Measurements from ENCODE around the gene SYT7.
A peak's percentile ranks its signal among the peaks of the same experiment; 100 is the strongest.

The SYT7 gene

DNA sequence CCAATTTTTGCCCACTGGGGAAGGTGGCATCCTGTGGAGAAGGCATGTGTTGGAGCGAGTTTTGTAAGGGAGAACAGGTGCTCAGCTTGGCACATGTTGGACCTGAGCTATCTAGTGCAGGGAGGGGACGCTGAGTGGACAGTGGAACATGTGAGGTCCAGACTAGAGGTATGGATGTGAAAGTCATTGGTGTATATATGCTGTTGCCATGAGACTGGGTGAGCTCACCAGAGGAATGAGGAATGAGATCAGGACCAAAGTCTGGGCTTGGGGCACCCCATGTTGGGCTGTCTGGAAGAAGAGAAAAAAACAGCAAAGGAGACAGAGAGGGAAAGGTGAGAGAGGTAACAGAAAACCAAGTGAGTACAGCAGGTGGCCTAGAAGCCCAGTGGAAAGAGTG is 12.3 kb upstream of the SYT7 start:
- Histone ChIP-seq H3K9ac (ENCODE audit: insufficient read length) (no peak overlapping the region), H3K4me3 (no peak overlapping the region), H3K36me3 (ENCODE audit: insufficient read depth, low read length) (no peaks in the 10 kb centered on the region), H3K9me3 (ENCODE audit: low read depth, low read length) (no peaks in the 10 kb centered on the region), H3K27ac (no peak overlapping the region)
- TF ChIP-seq FOXP2 (optimal IDR thresholded peaks at IDR 0.05; ENCODE audit: control extremely low read depth, extremely low read length, insufficient read depth) (no peak), POLR2AphosphoS5 (IDR thresholded peaks at IDR 0.05; ENCODE audit: borderline replicate concordance, low read depth, low read length) (no peak), EZH2 (IDR thresholded peaks at IDR 0.05) (no peak)
- DNase-seq (ENCODE audit: low read depth, low spot score): no peak

DNA sequence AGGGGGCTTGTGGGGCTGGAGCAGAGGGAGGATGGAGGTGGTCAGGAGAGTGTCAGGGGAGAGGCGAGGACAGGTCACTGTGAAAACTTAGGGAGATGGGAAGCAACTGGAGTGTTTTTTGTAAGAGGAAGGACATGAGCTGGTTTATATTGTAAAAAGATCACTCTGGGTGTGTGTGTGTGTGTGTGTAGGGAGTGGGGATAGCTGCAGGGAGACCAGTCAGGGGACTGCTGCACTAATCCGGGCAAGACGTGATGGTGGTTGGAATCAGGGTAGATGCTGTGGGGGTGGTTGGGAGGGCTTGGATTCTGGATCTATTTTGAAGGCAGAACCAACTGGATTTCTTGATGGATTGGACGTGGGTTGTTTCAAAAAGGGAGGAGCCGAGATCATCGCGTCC is 11.3 kb upstream of the SYT7 start:
- H3K36me3 ChIP-seq (ENCODE audit: insufficient read depth, low read length): no peaks in the 10 kb centered on the region
- no peak overlapping the region for H3K9ac ChIP-seq (ENCODE audit: insufficient read length)
- H3K4me3 ChIP-seq: no peak overlapping the region
- H3K27ac ChIP-seq: no peak overlapping the region
- DNase-seq (ENCODE audit: low read depth, low spot score): no peak
- no peak for TF ChIP-seq POLR2AphosphoS5 (IDR thresholded peaks at IDR 0.05; ENCODE audit: borderline replicate concordance, low read depth, low read length)
- TF ChIP-seq FOXP2 (optimal IDR thresholded peaks at IDR 0.05; ENCODE audit: control extremely low read depth, extremely low read length, insufficient read depth): no peak
- TF ChIP-seq EZH2 (IDR thresholded peaks at IDR 0.05): no peak
- no peaks in the 10 kb centered on the region for H3K9me3 ChIP-seq (ENCODE audit: low read depth, low read length)

DNA sequence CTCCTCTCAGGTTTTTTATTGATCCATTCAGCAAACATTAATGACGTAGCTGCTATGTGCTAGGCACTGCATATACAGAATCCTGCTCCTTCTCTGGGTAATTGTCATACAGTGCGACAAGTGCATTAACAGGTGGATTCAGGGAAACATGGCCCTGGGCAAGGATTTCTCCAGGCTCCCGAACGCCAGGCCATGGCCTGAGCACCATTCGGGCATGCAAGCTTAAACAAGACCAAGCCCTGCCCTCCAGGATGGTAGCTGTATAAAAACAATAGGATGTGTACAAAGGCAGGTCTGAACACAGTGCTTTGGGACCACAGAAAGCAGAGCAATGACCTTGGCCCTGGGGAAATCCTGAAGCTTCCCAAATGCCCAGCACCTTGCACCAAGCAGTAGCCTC is 9.1 kb upstream of the SYT7 start:
- H3K9ac ChIP-seq (ENCODE audit: insufficient read length): no peak overlapping the region
- no peak overlapping the region for H3K27ac ChIP-seq
- no peaks in the 10 kb centered on the region for H3K9me3 ChIP-seq (ENCODE audit: low read depth, low read length)
- DNase-seq (ENCODE audit: low read depth, low spot score): no peak
- no peak overlapping the region for H3K4me3 ChIP-seq
- no peaks in the 10 kb centered on the region for H3K36me3 ChIP-seq (ENCODE audit: insufficient read depth, low read length)
- TF ChIP-seq FOXP2 (optimal IDR thresholded peaks at IDR 0.05; ENCODE audit: control extremely low read depth, extremely low read length, insufficient read depth) (no peak), POLR2AphosphoS5 (IDR thresholded peaks at IDR 0.05; ENCODE audit: borderline replicate concordance, low read depth, low read length) (no peak), EZH2 (IDR thresholded peaks at IDR 0.05) (no peak)

DNA sequence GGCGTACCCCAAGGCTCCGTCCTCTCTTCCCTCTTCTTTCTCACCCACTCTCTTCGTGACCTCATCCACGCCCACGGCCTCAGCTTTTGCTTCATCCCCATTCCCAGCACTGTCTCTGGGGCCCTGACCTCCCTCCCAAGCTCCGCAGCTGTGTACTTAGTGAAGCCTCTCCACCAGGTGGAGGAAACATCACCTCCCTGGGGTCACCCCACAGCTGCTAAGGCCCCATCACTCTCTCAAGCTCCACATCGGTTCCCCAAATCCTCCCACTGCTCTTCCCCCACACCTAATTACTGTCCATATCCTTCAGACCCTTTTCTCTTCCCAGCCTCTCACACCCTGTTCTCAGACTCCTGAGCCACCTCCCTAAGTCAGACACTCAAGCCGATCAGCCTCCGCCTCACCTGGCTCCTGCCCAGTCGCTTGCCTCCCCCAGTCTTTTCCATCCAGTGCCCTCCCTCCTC is 7.9 kb upstream of the SYT7 start:
- Histone ChIP-seq H3K27ac (no peak overlapping the region), H3K9ac (ENCODE audit: insufficient read length) (no peak overlapping the region), H3K36me3 (ENCODE audit: insufficient read depth, low read length) (no peaks in the 10 kb centered on the region), H3K9me3 (ENCODE audit: low read depth, low read length) (no peaks in the 10 kb centered on the region), H3K4me3 (no peak overlapping the region)
- TF ChIP-seq FOXP2 (optimal IDR thresholded peaks at IDR 0.05; ENCODE audit: control extremely low read depth, extremely low read length, insufficient read depth) (no peak), EZH2 (IDR thresholded peaks at IDR 0.05) (no peak)
- DNase-seq (ENCODE audit: low read depth, low spot score): no peak

DNA sequence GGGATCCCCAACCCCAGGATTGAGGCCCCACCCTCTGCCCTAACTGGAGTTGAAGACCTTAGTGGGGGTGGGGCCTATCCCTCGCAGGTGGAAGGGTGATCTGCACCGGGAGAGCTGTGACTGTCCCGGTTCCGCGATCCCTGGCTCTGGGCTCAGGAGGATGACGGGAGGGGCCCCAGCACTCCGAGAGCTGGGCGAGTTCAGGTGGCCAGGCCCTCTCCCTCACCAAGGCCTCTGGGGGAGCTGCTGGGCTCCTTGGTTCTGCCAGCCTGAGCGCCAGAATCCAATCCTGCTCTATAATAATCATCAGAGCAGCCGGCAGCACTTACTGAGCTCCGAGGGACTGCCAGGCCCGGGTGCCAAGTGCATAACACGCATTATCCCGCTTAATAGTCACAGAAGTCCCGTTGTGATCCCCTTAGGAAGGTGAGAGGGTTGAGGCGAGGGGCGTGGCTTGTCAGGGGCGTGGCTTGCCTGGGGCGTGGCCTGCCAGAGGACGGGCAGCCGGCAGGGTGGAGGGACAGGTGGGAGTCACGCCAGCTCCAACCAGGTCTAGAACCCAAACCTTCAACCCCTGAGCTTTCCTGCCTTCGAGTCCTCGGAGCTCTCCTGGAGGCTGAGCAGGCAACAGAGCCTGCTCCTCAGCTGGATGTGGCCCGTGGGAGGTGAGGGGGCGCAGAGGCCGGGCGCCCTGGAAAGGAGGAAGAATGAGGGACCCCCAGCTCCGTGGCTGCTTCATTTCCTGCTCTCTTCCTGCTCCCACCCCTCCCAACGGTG is 7.3 kb upstream of the SYT7 start:
- no peak overlapping the region for H3K27ac ChIP-seq
- no peaks in the 10 kb centered on the region for H3K36me3 ChIP-seq (ENCODE audit: insufficient read depth, low read length)
- H3K9me3 ChIP-seq (ENCODE audit: low read depth, low read length): no peaks in the 10 kb centered on the region
- no peak for DNase-seq (ENCODE audit: low read depth, low spot score)
- H3K4me3 ChIP-seq: peak overlapping the region; percentile 72
- H3K9ac ChIP-seq (ENCODE audit: insufficient read length): no peak overlapping the region
- no peak for TF ChIP-seq EZH2 (IDR thresholded peaks at IDR 0.05)
- no peak for TF ChIP-seq POLR2AphosphoS5 (IDR thresholded peaks at IDR 0.05; ENCODE audit: borderline replicate concordance, low read depth, low read length)
- no peak for TF ChIP-seq FOXP2 (optimal IDR thresholded peaks at IDR 0.05; ENCODE audit: control extremely low read depth, extremely low read length, insufficient read depth)

DNA sequence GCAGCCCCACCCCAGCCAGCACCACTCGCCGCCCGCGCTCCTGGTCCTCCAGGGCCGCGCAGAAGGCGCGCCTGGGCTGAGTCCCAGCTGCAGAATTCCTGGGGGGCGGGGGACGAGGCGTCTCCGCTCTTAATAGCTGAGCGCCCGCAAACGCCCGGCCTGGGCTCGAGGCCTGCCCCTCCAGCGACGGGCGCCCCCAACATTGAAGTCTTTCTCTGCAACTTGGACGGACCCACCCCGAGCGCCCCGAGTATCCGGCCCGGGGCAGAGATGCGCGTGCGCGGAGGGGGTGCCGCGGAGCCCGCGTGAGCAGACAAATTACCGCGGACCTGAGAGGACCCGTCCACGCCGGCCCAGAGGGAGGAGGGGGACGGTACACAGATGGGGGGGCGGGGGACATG is 6.7 kb upstream of the SYT7 start:
- H3K9me3 ChIP-seq (ENCODE audit: low read depth, low read length): no peaks in the 10 kb centered on the region
- no peak overlapping the region for H3K27ac ChIP-seq
- DNase-seq (ENCODE audit: low read depth, low spot score): no peak
- H3K4me3 ChIP-seq: peak overlapping the region; percentile 72
- no peaks in the 10 kb centered on the region for H3K36me3 ChIP-seq (ENCODE audit: insufficient read depth, low read length)
- no peak for TF ChIP-seq FOXP2 (optimal IDR thresholded peaks at IDR 0.05; ENCODE audit: control extremely low read depth, extremely low read length, insufficient read depth)
- H3K9ac ChIP-seq (ENCODE audit: insufficient read length): no peak overlapping the region

DNA sequence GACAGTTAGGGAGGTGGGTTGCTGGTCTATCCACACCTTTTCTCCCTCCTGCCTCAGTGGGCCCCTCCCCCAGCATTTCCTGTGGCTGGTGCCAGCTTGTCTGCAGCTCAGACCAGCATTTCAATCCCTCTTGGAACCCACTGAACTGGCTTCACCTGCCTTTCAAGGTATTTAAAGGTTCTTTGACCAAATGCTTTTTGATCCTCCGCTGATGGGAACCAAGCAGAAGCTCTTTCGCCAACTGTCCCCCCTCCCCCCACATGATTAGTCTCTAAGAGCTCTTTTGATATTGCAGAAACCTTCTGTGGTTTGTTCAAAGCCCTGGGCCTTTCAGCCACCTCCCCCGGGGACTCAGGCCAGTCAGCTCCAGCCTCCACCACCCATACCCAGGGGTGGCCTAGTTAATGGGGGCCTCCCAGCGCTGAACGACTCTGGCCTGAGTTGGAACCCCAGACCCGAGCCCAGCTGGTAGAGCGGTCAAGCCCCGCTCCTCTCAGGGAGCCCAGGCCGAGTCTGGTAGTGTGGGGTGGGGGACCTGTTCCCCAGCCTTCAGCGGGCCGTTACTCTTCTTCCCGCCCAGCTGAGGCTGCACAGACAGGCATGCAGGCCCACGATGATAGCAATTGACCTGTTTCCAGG is 6.0 kb upstream of the SYT7 start:
- H3K4me3 ChIP-seq: no peak overlapping the region
- H3K27ac ChIP-seq: no peak overlapping the region
- no peak for TF ChIP-seq POLR2AphosphoS5 (IDR thresholded peaks at IDR 0.05; ENCODE audit: borderline replicate concordance, low read depth, low read length)
- no peak for TF ChIP-seq FOXP2 (optimal IDR thresholded peaks at IDR 0.05; ENCODE audit: control extremely low read depth, extremely low read length, insufficient read depth)
- no peak for TF ChIP-seq EZH2 (IDR thresholded peaks at IDR 0.05)
- no peak overlapping the region for H3K9ac ChIP-seq (ENCODE audit: insufficient read length)
- no peak for DNase-seq (ENCODE audit: low read depth, low spot score)
- no peaks in the 10 kb centered on the region for H3K9me3 ChIP-seq (ENCODE audit: low read depth, low read length)
- H3K36me3 ChIP-seq (ENCODE audit: insufficient read depth, low read length): no peaks in the 10 kb centered on the region

DNA sequence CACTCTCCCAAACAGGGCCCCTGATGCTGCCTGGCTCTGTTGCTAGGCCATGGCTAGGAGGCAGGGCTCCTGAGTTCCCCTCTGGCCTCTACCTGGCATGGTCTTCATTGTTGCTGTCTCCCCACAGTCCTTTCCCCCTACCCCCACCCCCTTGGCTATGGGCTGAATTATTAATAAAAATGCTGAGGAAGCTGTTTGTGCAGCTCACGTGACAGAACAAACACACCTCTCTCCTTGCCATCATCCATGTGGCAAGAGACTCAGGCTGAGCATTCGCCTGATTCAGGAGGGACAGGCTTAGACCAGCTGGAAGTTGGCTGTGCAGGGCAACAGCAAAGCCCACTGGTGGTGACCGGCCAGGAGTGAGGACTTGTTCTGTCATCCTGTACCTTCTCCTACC is 4.2 kb upstream of the SYT7 start:
- Histone ChIP-seq H3K4me3 (no peak overlapping the region), H3K9ac (ENCODE audit: insufficient read length) (no peak overlapping the region), H3K9me3 (ENCODE audit: low read depth, low read length) (no peaks in the 10 kb centered on the region), H3K27ac (no peak overlapping the region), H3K36me3 (ENCODE audit: insufficient read depth, low read length) (no peaks in the 10 kb centered on the region)
- no peak for TF ChIP-seq FOXP2 (optimal IDR thresholded peaks at IDR 0.05; ENCODE audit: control extremely low read depth, extremely low read length, insufficient read depth)
- no peak for TF ChIP-seq POLR2AphosphoS5 (IDR thresholded peaks at IDR 0.05; ENCODE audit: borderline replicate concordance, low read depth, low read length)
- no peak for TF ChIP-seq EZH2 (IDR thresholded peaks at IDR 0.05)
- no peak for DNase-seq (ENCODE audit: low read depth, low spot score)
